HG03095 (cell line): ENCODE data around the gene COL6A3.
"Not testable (repeated sequence)": the region's sequence is repeated elsewhere in the genome, so short reads cannot be mapped to it uniquely, and the experiment has no call there.

ENCODE experiments used
- ATAC-seq: cut with Tn5 transposase; IDR thresholded peaks from one replicate; pipeline ENCODE4 v1.9.1; 2021; ENCODE audit warnings: moderate library complexity; ENCODE audit not compliant: unreplicated experiment

The COL6A3 gene

DNA sequence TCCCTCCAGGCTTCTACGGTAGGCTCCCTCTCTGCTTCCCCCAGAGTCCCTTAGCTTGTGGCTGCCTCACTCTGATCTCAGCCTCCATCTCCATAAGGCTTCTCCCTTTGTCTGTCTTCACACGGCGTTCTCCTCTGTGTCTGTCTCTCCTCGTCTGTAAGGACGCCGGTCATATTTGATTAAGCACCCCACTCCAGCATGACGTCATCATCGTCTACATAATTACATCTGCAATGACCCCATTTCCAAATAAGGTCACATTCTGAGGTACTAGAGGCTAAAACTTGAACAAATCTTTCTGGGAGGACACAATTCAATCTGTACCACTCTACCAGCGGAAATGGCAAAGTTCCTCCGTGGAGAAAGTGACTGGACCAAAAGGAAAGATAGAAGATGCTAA lies 8.3 kb upstream of the COL6A3 start:
- no peak for ATAC-seq

DNA sequence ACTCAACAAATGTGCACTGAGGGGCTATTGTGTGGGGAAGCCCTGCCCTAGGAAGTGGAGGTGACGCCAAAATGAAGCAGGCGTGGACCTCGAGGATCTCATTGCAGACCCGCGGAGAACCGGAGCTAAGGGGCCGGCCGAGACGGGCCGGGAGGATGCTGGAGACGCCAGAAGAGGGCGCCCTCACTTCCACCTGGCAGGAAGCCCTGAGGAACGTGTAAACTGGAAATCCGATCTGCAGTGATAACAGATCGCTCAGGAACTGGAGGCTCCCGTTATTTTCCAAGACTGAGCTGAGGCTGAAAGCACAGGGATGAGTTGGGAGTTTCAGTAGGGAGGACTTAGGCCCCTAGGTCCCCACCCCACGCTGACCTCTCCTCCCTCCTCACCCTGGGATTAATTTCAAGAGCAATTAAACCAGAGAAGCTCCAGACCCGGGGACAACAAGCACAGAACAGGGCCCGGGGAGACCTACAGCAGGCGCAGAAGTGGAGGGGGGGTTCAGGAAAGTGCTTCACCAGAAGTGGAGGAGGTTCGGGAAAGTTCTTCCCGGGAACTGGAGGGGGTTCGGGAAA lies 7.7 kb upstream of the COL6A3 start:
- no peak for ATAC-seq

DNA sequence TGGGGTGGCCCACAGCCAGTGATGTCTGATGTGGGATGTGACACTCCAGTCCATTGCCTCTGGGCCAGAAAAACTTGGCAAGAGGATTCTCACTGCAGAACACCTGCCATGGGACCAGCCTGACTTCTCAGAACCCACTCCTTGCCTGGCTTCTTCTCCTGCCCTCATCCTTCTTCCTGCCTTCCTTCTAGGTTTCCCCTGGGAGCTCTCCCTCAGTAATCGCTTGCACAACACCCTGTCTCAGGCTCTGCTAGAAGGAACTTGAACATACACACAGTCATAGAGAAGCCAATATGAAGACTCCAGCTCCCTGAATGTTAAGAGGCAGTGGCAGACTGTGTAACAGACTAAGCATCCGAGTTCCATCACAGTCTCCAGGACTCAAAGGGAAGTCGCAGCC lies 4.3 kb upstream of the COL6A3 start:
- no peak for ATAC-seq

DNA sequence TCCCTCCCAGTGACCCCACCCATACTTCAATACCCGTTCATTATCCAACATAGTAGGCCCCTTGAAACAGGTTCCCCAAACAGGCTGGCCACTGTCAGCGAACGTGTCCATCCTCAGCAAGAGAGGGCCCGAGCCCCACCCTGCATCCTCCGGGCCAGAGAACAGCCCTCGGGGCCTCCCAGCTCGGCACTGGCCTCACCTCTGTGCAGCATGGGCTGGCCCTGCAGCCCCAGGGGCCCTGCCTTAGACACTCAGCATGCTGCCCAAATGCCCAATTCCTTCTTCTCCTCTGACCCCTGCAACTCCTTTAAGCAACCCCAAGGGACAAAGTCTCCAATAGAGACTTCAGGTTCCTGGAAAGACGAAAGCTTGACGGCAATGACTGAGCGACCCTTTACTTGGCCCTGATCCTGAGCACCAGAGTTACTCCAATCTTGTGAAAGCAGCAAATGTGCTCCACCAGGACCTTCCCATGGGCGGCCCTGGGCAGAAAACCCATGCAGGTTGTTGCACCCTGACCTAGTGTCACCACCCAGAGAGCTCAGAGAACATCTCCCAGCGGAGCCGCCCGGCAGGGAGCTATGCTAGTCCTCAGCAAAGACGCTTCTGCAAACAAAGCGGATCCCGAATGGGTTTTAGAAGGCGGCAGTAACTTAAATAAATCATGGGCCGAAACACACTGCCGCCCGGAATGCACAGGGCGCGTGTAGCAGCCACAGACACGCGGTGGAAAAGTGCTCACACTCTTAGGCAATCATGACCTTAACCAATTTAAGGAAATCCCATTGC lies 782 bp downstream of the COL6A3 start:
- no peak for ATAC-seq

DNA sequence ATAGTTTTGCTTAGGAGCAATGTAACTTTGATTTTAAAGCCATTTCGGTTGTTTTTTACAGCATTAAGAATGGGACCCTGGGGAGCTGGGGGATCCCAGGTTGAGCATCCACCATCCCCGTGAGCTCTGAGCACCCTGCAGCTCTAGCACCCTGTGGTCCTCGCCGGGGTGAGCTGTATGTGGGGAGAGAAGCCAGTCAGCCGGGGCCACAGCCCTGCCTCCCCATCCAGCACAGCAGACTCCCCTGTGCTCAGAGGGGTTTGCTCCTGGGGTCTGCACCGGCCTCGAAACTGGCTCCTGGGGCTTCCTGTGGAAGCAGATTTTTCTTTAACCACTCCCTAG lies 1.3 kb downstream of the COL6A3 start:
- ATAC-seq = no peak

DNA sequence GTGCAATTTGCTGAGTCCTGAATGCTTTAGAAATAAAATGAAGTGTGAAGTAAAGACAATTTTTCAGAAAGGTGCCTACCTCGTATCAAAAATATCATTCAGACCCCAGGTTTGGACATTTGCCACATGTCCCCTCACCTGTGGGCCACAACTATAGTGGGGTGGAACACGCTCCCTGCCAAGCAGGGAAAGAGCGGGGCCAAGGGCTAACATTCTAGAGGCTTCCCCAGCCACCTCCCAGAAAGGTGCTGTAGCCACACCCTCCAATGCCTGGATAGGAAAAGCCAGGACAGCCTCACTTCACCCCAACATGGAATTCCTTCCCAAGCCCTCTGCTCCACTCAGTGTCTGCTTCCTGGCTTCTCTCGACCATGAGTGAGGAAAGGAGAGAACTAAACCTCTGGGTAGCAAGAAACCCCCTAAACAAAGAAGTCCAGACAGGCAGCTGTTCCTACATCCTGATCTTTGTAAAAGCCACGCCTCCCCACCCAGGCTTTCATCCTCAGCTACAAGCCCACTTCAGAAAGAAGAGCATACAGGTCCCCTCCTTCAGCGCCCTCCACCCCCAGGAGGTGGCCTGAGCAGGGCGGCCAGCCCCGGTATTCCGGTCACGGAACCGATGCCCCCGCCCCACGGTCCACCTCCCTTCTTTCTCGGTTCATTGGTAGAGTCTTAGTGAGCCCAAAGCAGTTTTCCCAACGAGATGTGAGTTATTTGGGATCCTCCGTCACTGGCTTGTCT lies 2.1 kb downstream of the COL6A3 start:
- no peak for ATAC-seq

DNA sequence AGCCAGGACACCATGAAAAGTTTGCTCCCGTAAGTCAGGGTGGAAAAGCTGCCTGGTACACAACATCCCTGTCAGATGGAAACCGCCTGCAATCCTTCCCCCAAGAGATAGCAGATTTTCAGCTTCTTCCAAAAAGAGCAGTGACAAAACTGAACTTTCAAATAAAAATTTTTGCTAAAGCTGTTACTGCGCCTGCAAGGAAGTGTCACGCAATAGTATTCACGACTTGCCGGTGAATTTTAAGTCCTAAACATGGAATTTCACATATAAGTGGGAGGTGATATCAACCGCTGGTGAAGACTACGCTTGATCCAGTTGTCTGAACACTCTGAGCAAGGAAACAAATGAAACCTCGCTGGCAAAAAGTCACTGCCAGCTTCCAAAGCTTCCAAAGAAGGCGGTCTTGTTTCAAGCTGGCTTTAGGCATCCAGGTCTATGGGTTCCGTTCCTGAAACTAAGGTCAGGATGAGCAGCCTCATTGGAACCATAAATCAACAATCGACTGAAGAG lies 2.8 kb downstream of the COL6A3 start:
- ATAC-seq = no peak

DNA sequence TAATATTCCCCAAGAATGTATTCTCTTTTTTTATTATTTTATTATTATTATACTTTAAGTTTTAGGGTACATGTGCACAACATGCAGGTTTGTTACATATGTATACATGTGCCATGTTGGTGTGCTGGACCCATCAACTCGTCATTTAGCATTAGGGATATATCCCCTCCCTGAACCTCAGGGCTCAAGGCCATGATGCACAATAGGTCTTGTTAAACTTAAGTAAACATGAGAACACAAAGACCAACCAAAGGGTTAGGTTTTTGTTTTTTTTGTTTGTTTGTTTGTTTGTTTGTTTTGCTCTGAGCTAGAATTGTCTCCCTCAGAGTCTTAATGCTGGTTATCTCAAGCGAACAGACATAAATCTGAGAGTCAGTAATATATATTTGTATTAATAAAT lies 4.7 kb downstream of the COL6A3 start:
- ATAC-seq = not testable (repeated sequence)

DNA sequence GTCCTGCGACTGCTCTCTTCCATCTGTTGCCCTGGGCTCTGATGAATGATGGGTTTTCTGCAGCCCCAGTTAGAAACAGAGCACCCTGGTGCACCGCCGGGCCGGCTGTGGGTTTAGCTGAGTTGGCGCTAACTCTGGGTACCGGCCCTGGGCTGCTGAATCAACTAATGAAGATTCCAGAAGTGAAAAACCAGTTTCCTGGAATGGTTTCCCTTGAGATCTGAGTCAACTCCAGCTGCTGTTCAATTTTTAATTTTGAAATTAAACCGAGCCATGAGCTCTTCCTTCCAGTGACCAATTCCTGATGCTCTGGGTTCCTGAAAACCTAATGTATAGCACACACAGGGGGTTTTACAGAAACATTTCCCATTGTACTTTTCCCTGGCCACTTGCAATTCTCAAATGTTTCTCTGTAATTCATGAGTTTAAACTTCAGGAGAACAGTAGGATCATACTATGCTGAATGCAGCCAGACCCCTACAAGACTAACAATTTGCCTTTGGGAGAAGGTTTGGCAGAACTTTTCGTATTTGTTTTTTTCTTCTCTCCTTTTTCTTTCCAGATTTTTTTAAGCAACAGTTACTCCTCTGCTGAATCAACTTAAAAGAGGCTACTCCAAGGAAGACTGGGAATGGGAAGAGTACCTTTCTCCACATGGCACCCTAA lies 5.5 kb downstream of the COL6A3 start:
- ATAC-seq = no peak

DNA sequence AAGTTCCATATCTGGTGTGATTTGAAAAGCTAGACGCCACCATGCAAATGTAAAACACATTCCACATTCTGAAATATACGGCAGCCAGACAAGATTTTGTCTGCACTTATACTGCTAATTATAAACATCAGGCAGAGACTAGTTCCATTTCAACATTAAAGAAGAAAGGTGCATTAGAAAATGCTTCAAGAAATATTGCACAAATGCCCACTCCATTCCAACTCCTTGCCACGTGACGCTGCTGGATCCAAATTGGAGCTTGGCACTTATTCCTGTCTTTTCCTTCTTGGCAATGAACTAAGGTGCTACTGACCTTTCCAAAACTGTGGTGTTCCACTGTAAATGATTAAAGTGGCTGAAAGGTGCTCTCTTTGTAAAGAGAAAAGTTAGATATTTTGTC lies 6.3 kb downstream of the COL6A3 start:
- no peak for ATAC-seq

DNA sequence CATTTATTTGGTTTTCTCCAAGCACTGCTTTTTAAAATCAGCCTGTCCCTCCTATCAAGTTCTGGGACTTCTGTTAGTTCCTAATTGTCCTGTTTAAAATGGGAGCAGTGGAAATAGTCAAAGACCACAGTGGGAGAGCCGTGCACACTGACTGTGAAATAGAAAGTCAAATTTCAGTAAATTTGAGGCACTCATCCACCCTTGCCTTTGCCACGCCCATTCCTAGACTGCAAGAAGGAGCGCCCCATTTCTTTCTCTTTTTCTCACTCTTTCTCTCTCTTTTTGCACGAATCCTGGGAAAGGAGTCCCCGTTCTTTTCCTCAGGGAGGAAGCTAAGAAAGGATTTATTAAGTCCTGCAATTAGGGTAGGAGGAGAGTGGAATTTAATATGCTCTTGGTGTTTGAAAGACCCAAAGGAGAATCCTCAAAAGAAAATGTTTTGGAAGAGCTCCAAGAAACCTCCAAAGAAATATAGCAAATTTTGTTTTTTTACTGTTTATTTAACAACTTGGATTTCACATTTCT lies 7.5 kb downstream of the COL6A3 start:
- no peak for ATAC-seq

DNA sequence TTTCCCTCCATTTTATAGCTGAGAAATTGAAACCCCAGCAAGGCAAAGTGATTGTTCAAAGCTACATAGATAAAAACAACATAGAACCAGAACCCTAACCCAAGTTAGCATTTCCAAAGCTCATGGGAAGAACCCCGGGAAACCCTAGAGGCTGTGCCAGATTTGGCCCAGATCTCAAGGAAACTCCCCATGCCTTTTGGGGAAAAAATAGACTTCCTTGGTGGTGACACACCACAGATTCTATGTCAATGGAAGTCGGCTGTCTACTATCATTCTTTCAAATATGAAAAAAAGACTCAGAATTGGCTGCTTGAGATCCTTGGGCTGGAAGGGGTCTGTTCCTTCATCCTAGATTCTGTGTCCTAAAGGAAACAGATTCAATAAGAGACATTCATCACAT lies 8.4 kb downstream of the COL6A3 start:
- no peak for ATAC-seq

DNA sequence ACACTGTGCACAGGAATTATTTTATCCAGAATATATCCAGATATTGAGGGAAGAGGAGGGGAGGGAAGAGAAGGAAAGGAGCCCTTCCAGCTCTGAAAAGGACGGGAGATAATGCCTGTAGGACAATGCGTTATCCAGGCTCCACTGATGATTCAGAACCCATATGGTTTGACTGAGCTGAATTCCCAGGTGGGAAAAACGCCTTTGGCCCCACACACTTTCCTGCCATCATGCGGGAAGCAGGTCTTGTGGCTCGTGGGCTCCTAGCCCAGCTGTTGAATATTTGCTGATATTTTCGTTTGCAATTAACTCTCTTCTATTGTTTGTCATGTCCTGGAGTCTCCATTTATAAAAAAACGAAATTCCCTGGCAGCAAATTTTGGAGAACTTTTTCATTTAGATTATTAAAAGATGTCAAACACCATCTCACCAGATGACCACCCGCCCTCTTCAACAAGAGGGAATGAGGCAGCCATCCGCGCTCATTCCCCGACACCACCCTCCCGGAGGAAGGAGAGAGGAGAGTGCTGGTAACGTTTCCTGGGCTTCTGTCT lies 8.9 kb downstream of the COL6A3 start:
- ATAC-seq = no peak

DNA sequence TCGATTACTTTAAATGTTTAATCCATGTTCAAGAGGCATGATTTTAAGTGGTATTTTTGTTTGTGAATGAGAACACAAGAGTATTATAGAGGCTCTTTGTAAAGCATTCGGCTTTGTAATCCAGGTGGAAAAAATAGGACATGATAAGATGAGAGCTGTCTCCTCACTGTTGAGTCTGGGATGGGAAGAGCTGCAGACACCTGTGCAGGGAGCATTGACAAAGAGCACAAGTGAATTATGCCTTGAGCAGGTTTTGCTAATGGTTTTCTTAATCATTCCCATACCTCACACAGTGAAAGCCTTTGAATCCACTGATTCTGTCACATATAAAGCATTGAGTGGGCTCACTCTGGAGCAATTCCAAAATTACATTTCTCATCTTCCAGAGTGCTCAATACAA lies 9.6 kb downstream of the COL6A3 start:
- no peak for ATAC-seq

DNA sequence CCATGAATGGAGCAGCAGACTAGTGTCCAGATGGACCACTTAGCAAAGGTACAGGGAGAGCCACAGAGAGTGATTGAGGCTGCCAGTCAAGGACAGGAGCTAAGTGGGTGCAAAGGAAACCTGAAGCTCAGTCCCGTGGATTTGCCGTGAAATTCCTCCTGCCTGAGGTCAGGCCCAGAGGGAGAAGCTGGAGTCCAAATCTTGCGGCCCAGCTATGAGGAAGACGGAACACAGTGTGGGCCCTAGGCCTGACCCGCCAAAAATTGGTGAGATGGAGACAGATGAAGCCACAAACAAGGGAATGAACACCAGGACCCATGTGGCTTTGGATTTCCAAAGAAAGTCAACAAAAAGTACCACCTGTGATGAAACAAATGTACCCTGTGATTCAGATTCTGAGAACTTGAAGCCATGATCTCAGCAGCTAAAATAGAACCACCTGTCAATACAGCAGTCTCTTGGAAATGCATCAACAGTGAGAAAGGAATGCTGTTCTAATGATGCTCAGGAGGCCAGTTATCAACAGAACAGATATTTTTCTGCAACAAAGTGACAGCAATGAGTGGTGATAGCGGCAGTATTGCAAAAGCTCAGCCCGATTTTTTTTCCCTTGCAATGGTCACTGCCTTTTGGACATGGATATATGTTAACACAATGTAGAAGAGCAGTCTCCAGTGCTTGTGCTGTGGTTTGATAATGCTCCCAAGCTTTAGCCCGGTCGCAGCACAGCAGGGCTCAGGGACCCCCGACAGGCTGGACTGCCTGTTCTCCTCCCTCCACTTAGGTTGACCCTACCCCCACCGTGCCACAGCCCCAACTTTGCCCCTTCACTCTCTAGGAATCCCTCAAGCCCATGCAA lies 10.7 kb downstream of the COL6A3 start:
- no peak for ATAC-seq

DNA sequence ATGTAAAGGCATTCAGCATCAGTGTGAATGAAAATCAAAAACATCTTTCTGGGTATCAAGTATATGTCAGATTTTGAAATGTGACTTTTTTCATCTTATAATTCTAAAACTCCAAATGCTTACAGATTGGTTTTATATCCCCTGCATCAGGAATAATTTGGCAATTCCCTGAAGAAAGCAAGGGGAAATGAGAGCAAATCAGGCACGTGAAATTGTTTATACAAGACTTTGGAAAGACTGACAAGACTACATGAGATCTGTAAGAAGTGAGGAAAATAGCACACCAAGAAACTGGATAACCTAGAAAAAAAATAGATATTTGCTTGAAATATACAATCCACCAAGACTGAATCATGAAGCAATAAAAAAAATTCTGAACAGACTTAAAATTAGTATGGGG lies 13.8 kb downstream of the COL6A3 start:
- ATAC-seq = no peak

DNA sequence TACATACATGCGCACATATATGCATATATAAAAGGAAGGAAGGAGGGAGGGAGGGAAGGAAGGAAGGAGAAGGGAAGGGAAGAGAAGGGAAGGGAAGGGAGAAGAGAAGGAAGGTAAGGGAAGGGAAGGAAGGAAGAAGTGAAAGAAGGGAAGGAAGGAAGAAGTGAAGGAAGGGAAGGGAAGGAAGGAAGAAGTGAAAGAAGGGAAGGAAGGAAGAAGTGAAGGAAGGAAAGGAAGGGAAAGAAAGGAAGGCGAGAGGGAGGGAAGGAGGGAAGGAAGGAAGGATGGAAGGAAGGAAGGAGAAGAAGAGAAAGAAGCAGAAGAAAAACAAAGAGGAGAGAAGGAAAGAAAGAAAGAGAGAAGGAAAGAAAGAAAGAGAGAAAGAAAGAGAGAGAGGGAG lies 16.9 kb downstream of the COL6A3 start:
- ATAC-seq = no peak

DNA sequence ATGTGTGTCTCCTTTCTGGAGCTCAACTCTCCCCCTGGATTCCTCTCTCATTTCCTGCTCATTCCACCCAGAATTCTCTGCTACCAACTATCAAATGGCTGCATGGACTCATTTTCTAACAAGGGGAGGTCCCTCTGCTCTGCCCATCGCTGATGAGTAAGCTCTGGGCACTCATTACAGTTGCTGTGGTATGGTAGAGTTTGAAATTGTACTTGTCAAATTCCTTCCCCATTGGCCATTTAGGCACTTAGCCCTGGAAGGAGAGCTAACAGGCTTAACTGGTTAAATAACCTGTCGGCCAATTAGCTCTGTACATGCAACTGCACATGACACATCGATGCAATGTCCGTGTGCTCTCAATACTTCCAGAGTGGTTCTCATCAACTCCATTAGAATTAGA lies 20.4 kb downstream of the COL6A3 start:
- ATAC-seq = no peak

DNA sequence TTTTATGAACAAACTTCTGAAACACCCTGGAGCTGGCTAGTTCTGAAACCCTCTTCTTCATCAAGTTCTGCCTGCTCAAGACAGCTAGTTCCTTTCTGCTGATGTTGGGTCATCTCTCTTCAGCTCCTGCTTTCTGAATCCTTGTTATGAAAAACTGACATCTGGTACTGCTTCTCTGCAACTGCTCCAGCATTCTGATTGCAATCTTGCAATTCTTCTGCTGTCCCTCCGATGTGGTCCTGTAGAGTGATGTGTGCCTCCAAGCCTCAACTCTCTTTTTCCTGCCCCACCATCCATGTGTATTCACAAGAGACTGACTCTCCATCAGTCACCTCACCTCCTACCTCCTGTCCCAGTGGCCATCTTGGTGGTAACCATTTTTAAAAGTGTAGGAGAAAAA lies 21.8 kb downstream of the COL6A3 start:
- no peak for ATAC-seq

DNA sequence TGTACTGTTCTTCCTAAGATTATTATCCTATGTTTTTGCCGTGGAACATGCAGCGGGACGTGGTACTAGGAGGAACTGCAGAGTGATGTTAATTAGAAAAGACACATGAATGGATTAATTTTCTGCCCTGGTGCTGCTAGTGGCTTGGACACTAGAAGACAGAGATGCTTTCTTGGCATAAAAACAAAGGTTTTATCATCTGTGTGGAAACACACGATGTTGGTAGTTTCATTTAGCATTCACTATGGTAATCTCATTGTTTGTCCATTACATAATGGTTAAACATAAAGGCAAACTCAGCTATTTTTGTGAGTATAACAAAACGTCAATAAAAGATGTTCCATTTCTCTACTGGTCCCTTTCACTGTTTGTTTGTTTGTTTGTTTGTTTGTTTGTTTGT lies 22.8 kb downstream of the COL6A3 start:
- ATAC-seq = no peak
